Astrocyte (in vitro differentiated cells and primary cell): Measurements from ENCODE around the gene KNSTRN.

Experiments
- CTCF ChIP-seq: IDR thresholded peaks from 2 replicates; pipeline ENCODE4 v1.5.1; 2011; ENCODE audit warnings: low read depth, mild to moderate bottlenecking, inconsistent platforms, low read length, moderate library complexity; ENCODE audit not compliant: insufficient read depth
- EZH2 ChIP-seq: IDR thresholded peaks from 2 replicates; pipeline ENCODE4 v1.6.1; 2012; ENCODE audit warnings: mild to moderate bottlenecking, low read length, inconsistent platforms; ENCODE audit not compliant: insufficient read depth

GRCh38 chr15:40439461-40439959, 57.0 kb downstream of the KNSTRN start:
- TF ChIP-seq CTCF (no peak), EZH2 (no peak)
